Measurements from ENCODE around the gene NOXA1.

The NOXA1 gene

GRCh38 chr9:137415451-137415850, 7.7 kb upstream of the NOXA1 start:
- no peak overlapping the region for H3K4me3 ChIP-seq (ENCODE audit: low read length)
- DNase-seq (ENCODE audit: low read depth) = no peak
- no peak for TF ChIP-seq CTCF (IDR thresholded peaks at IDR 0.05; ENCODE audit: insufficient read depth, low read depth, low read length, missing control alignments)

GRCh38 chr9:137416006-137416562, 7.1 kb upstream of the NOXA1 start:
- H3K4me3 ChIP-seq (ENCODE audit: low read length) = no peak overlapping the region
- TF ChIP-seq CTCF (IDR thresholded peaks at IDR 0.05; ENCODE audit: insufficient read depth, low read depth, low read length, missing control alignments) = no peak
- DNase-seq (ENCODE audit: low read depth) = no peak

GRCh38 chr9:137416563-137417151, 6.5 kb upstream of the NOXA1 start:
- H3K4me3 ChIP-seq (ENCODE audit: low read length) = no peak overlapping the region
- DNase-seq (ENCODE audit: low read depth) = no peak
- TF ChIP-seq CTCF (IDR thresholded peaks at IDR 0.05; ENCODE audit: insufficient read depth, low read depth, low read length, missing control alignments) = no peak

- no peak overlapping the region for H3K4me3 ChIP-seq (ENCODE audit: low read length)
- no peak for DNase-seq (ENCODE audit: low read depth)
- no peak for TF ChIP-seq CTCF (IDR thresholded peaks at IDR 0.05; ENCODE audit: insufficient read depth, low read depth, low read length, missing control alignments)
These were observed 5.8 kb upstream of the NOXA1 start for GRCh38 chr9:137417161-137418021.

GRCh38 chr9:137421838-137422603, 1.2 kb upstream of the NOXA1 start:
- H3K4me3 ChIP-seq (ENCODE audit: low read length) = peak overlapping the region; percentile 72
- no peak for DNase-seq (ENCODE audit: low read depth)
- no peak for TF ChIP-seq CTCF (IDR thresholded peaks at IDR 0.05; ENCODE audit: insufficient read depth, low read depth, low read length, missing control alignments)

GRCh38 chr9:137423514-137424291, 510 bp downstream of the NOXA1 start:
- peak overlapping the region; percentile 51 for H3K4me3 ChIP-seq (ENCODE audit: low read length)
- TF ChIP-seq CTCF (IDR thresholded peaks at IDR 0.05; ENCODE audit: insufficient read depth, low read depth, low read length, missing control alignments) = no peak
- peak; percentile 45 for DNase-seq (ENCODE audit: low read depth)
